CD14-positive monocyte (primary cell): ENCODE measurements around the gene ADIPOR1. TPM values are rescaled to one million over a fixed set of nuclear protein-coding genes. Genes with fewer than 3 reads are reported as not detected.

Experiments used
- DNase-seq, 3 donors: peaks; one replicate each; pipeline ENCODE4 v3.0.0-alpha.2; 2011 to 2022
- H2AFZ ChIP-seq: 2 replicates; pipeline ENCODE4 v1.6.0; 2012; ENCODE audit warnings: mild to moderate bottlenecking, low read depth, low read length, inconsistent platforms; ENCODE audit not compliant: insufficient read depth, poor library complexity, severe bottlenecking
- H3K27ac ChIP-seq, 2 donors: 1 replicate in 1 of 2; 2 replicates in 1 of 2; pipeline ENCODE4 v1.5.1; 2012 to 2013; ENCODE audit warnings: low read length in 2 of 2, control low read depth in 1 of 2, inconsistent platforms in 1 of 2, low read depth in 1 of 2, mild to moderate bottlenecking in 1 of 2
- H3K27me3 ChIP-seq, 2 donors: one replicate each; pipeline versions ENCODE4 v1.6.0 to v1.6.1; 2011 to 2013; ENCODE audit warnings: low read length in 2 of 2; ENCODE audit not compliant: control insufficient read depth in 2 of 2, insufficient read depth in 2 of 2
- H3K36me3 ChIP-seq, 2 donors: replicated peaks in 1 of 2; 1 replicate in 1 of 2; 2 replicates in 1 of 2; pipeline versions ENCODE4 v1.5.1 to v1.6.1; 2012 to 2013; ENCODE audit warnings: low read length in 2 of 2, control low read depth in 1 of 2, inconsistent platforms in 1 of 2, mild to moderate bottlenecking in 1 of 2; ENCODE audit not compliant: insufficient read depth in 2 of 2, control insufficient read depth in 1 of 2
- H3K4me1 ChIP-seq, 2 donors: 1 replicate in 1 of 2; 2 replicates in 1 of 2; pipeline versions ENCODE4 v1.5.1 to v1.6.1; 2012 to 2013; ENCODE audit warnings: low read length in 2 of 2, control low read depth in 1 of 2, inconsistent platforms in 1 of 2, mild to moderate bottlenecking in 1 of 2, moderate library complexity in 1 of 2; ENCODE audit not compliant: insufficient read depth in 2 of 2, control insufficient read depth in 1 of 2
- H3K4me2 ChIP-seq: replicated peaks from 2 replicates; pipeline ENCODE3; 2012; ENCODE audit warnings: low read length, moderate library complexity, mild to moderate bottlenecking; ENCODE audit not compliant: poor library complexity, severe bottlenecking; ENCODE audit errors: extremely low read depth
- H3K4me3 ChIP-seq, 3 experiments: fragments of 200-600 bp in 1 of 3; sonication (generic) in 1 of 3; replicated peaks in 1 of 3; 1 replicate in 2 of 3; 2 replicates in 1 of 3; pipeline ENCODE4 v1.5.1; 2011 to 2013; ENCODE audit warnings: low read length in 3 of 3, mild to moderate bottlenecking in 3 of 3, control low read depth in 2 of 3, low read depth in 2 of 3, inconsistent platforms in 1 of 3, moderate library complexity in 1 of 3
- H3K79me2 ChIP-seq: 2 replicates; pipeline ENCODE4 v1.6.0; 2012; ENCODE audit warnings: mild to moderate bottlenecking, control low read depth, inconsistent platforms, low read length, moderate library complexity; ENCODE audit not compliant: insufficient read depth
- H3K9ac ChIP-seq: 2 replicates; pipeline ENCODE4 v1.6.0; 2017; ENCODE audit warnings: low read length, mild to moderate bottlenecking; ENCODE audit not compliant: insufficient read depth, poor library complexity, severe bottlenecking
- H3K9me3 ChIP-seq, 2 donors: replicated peaks in 1 of 2; 1 replicate in 1 of 2; 2 replicates in 1 of 2; pipeline versions ENCODE4 v1.5.1 to v1.6.1; 2012 to 2013; ENCODE audit warnings: low read length in 2 of 2, control low read depth in 1 of 2; ENCODE audit not compliant: control insufficient read depth in 1 of 2, insufficient read depth in 1 of 2
- H4K20me1 ChIP-seq: 2 replicates; pipeline ENCODE4 v1.6.0; 2012; ENCODE audit warnings: mild to moderate bottlenecking, low read length, control low read depth, moderate library complexity; ENCODE audit not compliant: insufficient read depth
- H3K27ac Mint-ChIP-seq, 7 donors: one replicate each; pipeline ENCODE4 v1.8.0; 2020; ENCODE audit warnings: mild to moderate bottlenecking in 7 of 7, mixed read lengths in 7 of 7, moderate library complexity in 6 of 7, inconsistent platforms in 2 of 7
- H3K27me3 Mint-ChIP-seq, 3 donors: one replicate each; pipeline ENCODE4 v1.8.0; 2021 to 2022; ENCODE audit warnings: low read depth in 3 of 3, mild to moderate bottlenecking in 3 of 3, mixed read lengths in 3 of 3, moderate library complexity in 3 of 3, inconsistent platforms in 1 of 3
- H3K36me3 Mint-ChIP-seq, 2 donors: one replicate each; pipeline ENCODE4 v1.8.0; 2020; ENCODE audit warnings: mixed read lengths in 2 of 2, inconsistent platforms in 1 of 2, mild to moderate bottlenecking in 1 of 2
- H3K4me1 Mint-ChIP-seq: one replicate; pipeline ENCODE4 v1.8.0; 2020; ENCODE audit warnings: mild to moderate bottlenecking, mixed read lengths
- H3K4me3 Mint-ChIP-seq, 2 donors: one replicate each; pipeline ENCODE4 v1.8.0; 2020; ENCODE audit warnings: mild to moderate bottlenecking in 2 of 2, mixed read lengths in 2 of 2, moderate library complexity in 1 of 2
- H3K9me3 Mint-ChIP-seq, 7 donors: one replicate each; pipeline ENCODE4 v1.8.0; 2020 to 2022; ENCODE audit warnings: mixed read lengths in 7 of 7, mild to moderate bottlenecking in 6 of 7, moderate library complexity in 6 of 7, inconsistent platforms in 2 of 7
- WGBS: methylation state at CpG from one replicate; pipeline ENCODE4 v1.1.5; 2013; ENCODE audit warnings: missing lambda C conversion rate; ENCODE audit not compliant: insufficient coverage; 5-methylcytosine and 5-hydroxymethylcytosine counted together
- intact Hi-C, 2 donors: fragments of 100-400 bp; cut with micrococcal nuclease; formaldehyde crosslinking; loops; one replicate each; pipeline versions ENCODE4 v1.15.0 to v1.15.1; 2023
- polyA plus RNA-seq, 3 donors: library from polyadenylated mRNA; depleted of rRNA in 1 of 3; unstranded in 2 of 3; stranded (reverse) in 1 of 3; fragments of 300-500 nt in 2 of 3; fragments of >200 nt in 1 of 3; fragmentation: Illumina TruSeq in 2 of 3; gene quantifications; 1 replicate in 2 of 3; 2 replicates in 1 of 3; pipeline ENCODE4 v1.2.3, GENCODE V29; 2012 to 2021
- TF ChIP-seq, protein P1 (sequence below): fragments of 200-600 bp; IDR thresholded peaks from one replicate; pipeline ENCODE4 v1.8.0; 2022; ENCODE audit warnings: antibody characterized with exemption, mild to moderate bottlenecking

ADIPOR1 gene
- polyA plus RNA-seq, 3 donors: 140 to 216 (median 197) TPM

DNA sequence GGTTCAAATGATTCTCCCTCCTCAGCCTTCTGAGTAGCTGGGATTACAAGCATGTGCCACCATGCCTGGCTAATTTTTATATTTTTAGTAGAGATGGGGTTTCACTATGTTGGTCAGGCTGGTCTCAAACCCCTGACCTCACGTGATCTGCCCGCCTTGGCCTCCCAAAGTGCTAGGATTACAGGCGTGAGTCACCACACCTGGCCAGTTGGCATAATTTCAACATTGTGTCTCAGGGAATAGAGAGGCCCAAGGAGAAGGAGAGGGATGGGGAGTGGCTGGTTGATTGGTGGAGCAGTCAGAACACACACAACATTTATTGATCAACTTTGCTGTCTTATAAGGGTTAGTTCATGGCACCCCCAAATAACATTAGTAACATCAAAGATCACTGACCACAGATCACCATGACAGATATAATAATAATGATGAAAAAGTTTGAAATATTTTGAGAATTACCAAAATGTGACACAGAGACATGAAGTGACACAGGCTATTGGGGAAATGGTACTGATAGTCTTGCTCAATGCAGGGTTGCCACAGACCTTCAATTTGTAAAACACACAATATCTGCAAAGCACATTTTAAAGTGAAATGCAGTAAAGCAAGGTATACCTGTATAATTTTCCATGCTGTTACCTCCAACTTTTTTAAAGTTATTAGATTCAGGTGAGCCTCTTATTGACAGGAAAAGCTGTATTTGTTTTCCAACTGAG lies 24.8 kb upstream of the ADIPOR1 start:
- H3K4me1 ChIP-seq: peaks cover 14 to 15% of the 10 kb centered on the region in 2 donors
- no peaks in the 10 kb centered on the region for H4K20me1 ChIP-seq
- TF ChIP-seq, protein P1, sequence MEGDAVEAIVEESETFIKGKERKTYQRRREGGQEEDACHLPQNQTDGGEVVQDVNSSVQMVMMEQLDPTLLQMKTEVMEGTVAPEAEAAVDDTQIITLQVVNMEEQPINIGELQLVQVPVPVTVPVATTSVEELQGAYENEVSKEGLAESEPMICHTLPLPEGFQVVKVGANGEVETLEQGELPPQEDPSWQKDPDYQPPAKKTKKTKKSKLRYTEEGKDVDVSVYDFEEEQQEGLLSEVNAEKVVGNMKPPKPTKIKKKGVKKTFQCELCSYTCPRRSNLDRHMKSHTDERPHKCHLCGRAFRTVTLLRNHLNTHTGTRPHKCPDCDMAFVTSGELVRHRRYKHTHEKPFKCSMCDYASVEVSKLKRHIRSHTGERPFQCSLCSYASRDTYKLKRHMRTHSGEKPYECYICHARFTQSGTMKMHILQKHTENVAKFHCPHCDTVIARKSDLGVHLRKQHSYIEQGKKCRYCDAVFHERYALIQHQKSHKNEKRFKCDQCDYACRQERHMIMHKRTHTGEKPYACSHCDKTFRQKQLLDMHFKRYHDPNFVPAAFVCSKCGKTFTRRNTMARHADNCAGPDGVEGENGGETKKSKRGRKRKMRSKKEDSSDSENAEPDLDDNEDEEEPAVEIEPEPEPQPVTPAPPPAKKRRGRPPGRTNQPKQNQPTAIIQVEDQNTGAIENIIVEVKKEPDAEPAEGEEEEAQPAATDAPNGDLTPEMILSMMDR: no peak
- no peak overlapping the region for H3K9ac ChIP-seq
- WGBS: 100% methylated on average over 2 of the region's 3 CpGs
- H3K79me2 ChIP-seq: no peaks in the 10 kb centered on the region
- H3K9me3 Mint-ChIP-seq: no peaks in the 10 kb centered on the region
- no peaks in the 10 kb centered on the region for H3K36me3 ChIP-seq
- peak overlapping the region; percentile 67 to 82 for H3K27ac ChIP-seq
- H3K27me3 Mint-ChIP-seq: no peaks in the 10 kb centered on the region
- no peak overlapping the region for H3K4me2 ChIP-seq
- peaks cover 30% of the 10 kb centered on the region for H3K4me1 Mint-ChIP-seq
- H2AFZ ChIP-seq: no peak overlapping the region
- H3K4me3 ChIP-seq: no peak overlapping the region
- H3K4me3 Mint-ChIP-seq: no peak overlapping the region
- no peaks in the 10 kb centered on the region for H3K36me3 Mint-ChIP-seq
- no peaks in the 10 kb centered on the region for H3K27me3 ChIP-seq
- H3K9me3 ChIP-seq: no peaks in the 10 kb centered on the region
- DNase-seq: peak; percentile 61 to 74 (median 65)
- H3K27ac Mint-ChIP-seq: peak overlapping the region; percentile 78 to 92 (median 90)
- intact Hi-C loops: no loop called here

DNA sequence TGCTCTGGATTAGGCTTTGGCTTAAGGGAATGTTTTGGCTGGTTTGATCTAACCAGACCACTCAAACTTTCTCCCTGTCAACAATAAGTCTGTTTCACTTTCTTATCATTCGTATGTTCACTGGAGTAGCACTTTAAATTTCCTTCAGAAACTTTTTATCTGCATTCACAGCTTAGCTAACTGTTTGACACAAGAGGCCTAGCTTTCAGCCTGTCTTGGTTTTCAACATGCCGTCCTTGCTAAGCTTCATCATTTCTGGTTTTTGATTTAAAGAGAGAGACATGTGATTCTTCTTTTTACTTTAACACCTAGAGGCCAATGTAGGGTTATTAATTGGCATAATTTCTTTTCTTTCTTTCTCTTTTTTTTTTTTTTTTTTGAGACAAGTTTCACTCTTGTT lies 23.8 kb upstream of the ADIPOR1 start:
- DNase-seq: no peak
- no peak overlapping the region for H3K9ac ChIP-seq
- H4K20me1 ChIP-seq: no peaks in the 10 kb centered on the region
- H3K4me3 ChIP-seq: no peak overlapping the region
- H3K9me3 ChIP-seq: no peaks in the 10 kb centered on the region
- WGBS: 71% methylated on average over 1 of the region's 2 CpGs
- H3K9me3 Mint-ChIP-seq: no peaks in the 10 kb centered on the region
- peak overlapping the region in 2 of 7 donors; percentile 90 to 91 for H3K27ac Mint-ChIP-seq
- no peaks in the 10 kb centered on the region for H3K27me3 Mint-ChIP-seq
- no peaks in the 10 kb centered on the region for H3K36me3 Mint-ChIP-seq
- H3K27ac ChIP-seq: no peak overlapping the region
- H3K36me3 ChIP-seq: no peaks in the 10 kb centered on the region
- no peak overlapping the region for H3K4me2 ChIP-seq
- intact Hi-C loops: no loop called here
- H3K4me3 Mint-ChIP-seq: no peak overlapping the region
- H2AFZ ChIP-seq: peak overlapping the region; percentile 4
- H3K27me3 ChIP-seq: no peaks in the 10 kb centered on the region
- TF ChIP-seq, protein P1: no peak
- peaks cover 28% of the 10 kb centered on the region for H3K4me1 Mint-ChIP-seq
- peaks cover 13 to 14% of the 10 kb centered on the region in 2 donors for H3K4me1 ChIP-seq
- no peaks in the 10 kb centered on the region for H3K79me2 ChIP-seq
